Neural cell (in vitro differentiated cells): ENCODE data around the gene LRCH1. TPM values are rescaled to one million over a fixed set of nuclear protein-coding genes. Genes with fewer than 3 reads are reported as not detected.

Experiments used
- H2AFZ ChIP-seq: fragments of 200-600, 300-800 bp; sonication (generic), shearing (Covaris generic); 2 replicates; pipeline ENCODE4 v1.6.0; 2014; ENCODE audit warnings: low read depth, mild to moderate bottlenecking, antibody characterized with exemption, low read length, moderate library complexity
- H3F3A ChIP-seq: fragments of 200-600 bp; shearing (Covaris generic); 2 replicates; pipeline ENCODE4 v1.6.1; 2016; ENCODE audit warnings: mild to moderate bottlenecking, moderate library complexity, mixed read lengths, antibody characterized with exemption, low read length; ENCODE audit not compliant: insufficient read depth, poor library complexity, severe bottlenecking
- H3K27ac ChIP-seq: fragments of 200-600, 300-800 bp; sonication (generic), shearing (Covaris generic); 2 replicates; pipeline ENCODE4 v1.5.1; 2014; ENCODE audit warnings: mild to moderate bottlenecking, low read length, moderate library complexity
- H3K27me3 ChIP-seq: fragments of 300-800, 200-600 bp; sonication (generic), shearing (Covaris generic); 2 replicates; pipeline ENCODE4 v1.6.0; 2014; ENCODE audit warnings: mild to moderate bottlenecking, low read depth, low read length, moderate library complexity; ENCODE audit not compliant: insufficient read depth
- H3K36me3 ChIP-seq: fragments of 300-800, 200-600 bp; sonication (generic), shearing (Covaris generic); 2 replicates; pipeline ENCODE4 v1.5.1; 2014; ENCODE audit warnings: mild to moderate bottlenecking, antibody characterized with exemption, low read length, moderate library complexity; ENCODE audit not compliant: insufficient read depth
- H3K4me2 ChIP-seq: fragments of 300-800, 200-600 bp; sonication (generic), shearing (Covaris generic); 2 replicates; pipeline ENCODE4 v1.6.0; 2014; ENCODE audit warnings: mild to moderate bottlenecking, low read length
- H3K4me3 ChIP-seq: fragments of 300-800, 200-600 bp; sonication (generic), shearing (Covaris generic); 2 replicates; pipeline ENCODE4 v1.5.1; 2014; ENCODE audit warnings: mild to moderate bottlenecking, low read length, moderate library complexity
- H3K79me2 ChIP-seq: fragments of 200-600 bp; shearing (Covaris generic); replicated peaks from 2 replicates; pipeline ENCODE4 v1.6.0; 2014; ENCODE audit warnings: mild to moderate bottlenecking, low read length, moderate library complexity; ENCODE audit not compliant: insufficient read depth
- H3K9ac ChIP-seq: fragments of 300-800, 200-600 bp; sonication (generic), shearing (Covaris generic); 2 replicates; pipeline ENCODE4 v1.6.1; 2016; ENCODE audit warnings: mild to moderate bottlenecking, low read length, mixed read lengths
- H3K9me2 ChIP-seq: fragments of 200-600 bp; shearing (Covaris generic); 2 replicates; pipeline ENCODE4 v1.6.1; 2016; ENCODE audit warnings: mild to moderate bottlenecking, low read length, mixed read lengths; ENCODE audit not compliant: insufficient read depth
- H3K9me3 ChIP-seq: fragments of 200-600, 300-800 bp; sonication (generic), shearing (Covaris generic); 2 replicates; pipeline ENCODE4 v1.6.1; 2016; ENCODE audit warnings: mild to moderate bottlenecking, mixed run types, low read length, moderate library complexity, mixed read lengths
- H4K20me1 ChIP-seq: fragments of 200-600 bp; shearing (Covaris generic); 2 replicates; pipeline ENCODE4 v1.6.1; 2016; ENCODE audit warnings: mild to moderate bottlenecking, mixed run types; ENCODE audit not compliant: insufficient read depth
- EP300 ChIP-seq: fragments of 450-650 bp; conservative IDR thresholded peaks from 2 replicates; pipeline ENCODE4 v1.6.1; 2014; ENCODE audit warnings: antibody characterized with exemption, mild to moderate bottlenecking, moderate library complexity; ENCODE audit not compliant: poor library complexity, severe bottlenecking
- EZH2 ChIP-seq: fragments of 200-600, 300-800 bp; shearing (Covaris generic), sonication (generic); IDR thresholded peaks from 2 replicates; pipeline ENCODE4 v1.6.1; 2014; ENCODE audit warnings: antibody characterized with exemption, low read length, borderline replicate concordance, mild to moderate bottlenecking; ENCODE audit not compliant: insufficient read depth, poor library complexity, severe bottlenecking
- MXI1 ChIP-seq: fragments of 450-650 bp; conservative IDR thresholded peaks from 2 replicates; pipeline ENCODE4 v1.6.1; 2014; ENCODE audit warnings: antibody characterized with exemption, mild to moderate bottlenecking; ENCODE audit not compliant: poor library complexity, severe bottlenecking
- POLR2AphosphoS5 ChIP-seq: IDR thresholded peaks from 2 replicates; pipeline ENCODE4 v1.6.1; 2012
- RAD21 ChIP-seq: fragments of 450-650 bp; conservative IDR thresholded peaks from 2 replicates; pipeline ENCODE4 v1.6.1; 2014; ENCODE audit warnings: antibody characterized with exemption, mild to moderate bottlenecking, moderate library complexity
- SMC3 ChIP-seq: fragments of 450-650 bp; conservative IDR thresholded peaks from 2 replicates; pipeline ENCODE4 v1.6.1; 2014; ENCODE audit warnings: antibody characterized with exemption, mild to moderate bottlenecking, moderate library complexity; ENCODE audit not compliant: poor library complexity
- TAF1 ChIP-seq: IDR thresholded peaks from 2 replicates; pipeline ENCODE4 v1.6.1; 2012; ENCODE audit warnings: low read depth
- polyA plus RNA-seq: library from polyadenylated mRNA; depleted of rRNA; stranded (reverse); fragments of >200 nt; gene quantifications from 2 replicates; pipeline ENCODE4 v1.2.3, GENCODE V29; 2014
- TF ChIP-seq, protein P1 (sequence below): IDR thresholded peaks from 2 replicates; pipeline ENCODE4 v1.6.1; 2012; ENCODE audit warnings: borderline replicate concordance
- TF ChIP-seq, protein P2 (sequence below): fragments of 450-650 bp; IDR thresholded peaks from 2 replicates; pipeline ENCODE4 v1.5.1; 2014; ENCODE audit warnings: antibody characterized with exemption, mild to moderate bottlenecking, moderate library complexity; ENCODE audit not compliant: poor library complexity, severe bottlenecking

Gene LRCH1
- polyA plus RNA-seq, 1 donor from 2014 or later: 15.4 TPM

DNA sequence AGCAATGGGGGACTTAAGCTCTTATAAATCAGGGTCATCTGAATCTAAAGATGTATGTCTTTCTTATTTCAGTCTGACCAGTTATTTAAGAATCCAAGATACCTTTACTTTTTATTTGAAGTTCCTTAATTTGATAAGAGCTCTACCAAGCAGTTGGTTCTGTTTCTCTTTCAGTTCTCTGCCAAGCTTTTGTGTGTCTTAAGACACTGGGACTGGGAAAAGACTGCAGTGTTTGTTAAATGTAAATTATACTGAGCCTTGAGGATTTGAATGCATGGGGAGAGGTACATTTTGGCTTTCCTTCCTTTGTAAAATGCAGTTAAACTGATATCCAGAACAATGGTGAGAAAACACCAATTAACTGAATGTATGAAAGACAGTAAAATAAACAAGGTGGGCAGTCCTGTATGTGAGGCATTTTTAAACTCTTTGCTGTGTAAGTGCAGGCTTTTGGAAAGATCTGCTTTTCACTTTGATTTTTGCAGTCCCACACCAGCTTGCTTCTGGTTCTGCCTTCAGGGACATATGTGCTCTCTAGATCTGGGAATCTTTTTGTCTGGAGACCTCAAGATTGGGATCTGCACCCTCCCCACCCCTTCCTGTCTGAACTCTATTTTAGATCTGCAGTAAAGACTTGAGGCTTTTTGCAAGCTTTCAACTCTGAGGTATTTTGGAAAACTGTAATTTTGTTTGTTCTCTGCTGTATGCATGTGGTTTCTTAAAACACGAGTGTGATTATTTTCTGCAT, 77.6 kb downstream of the LRCH1 start:
- Histone ChIP-seq H3K9me2 (no peaks in the 10 kb centered on the region), H3K4me2 (no peak overlapping the region), H3K79me2 (no peaks in the 10 kb centered on the region), H3K4me3 (no peak overlapping the region), H3K9ac (no peak overlapping the region), H2AFZ (no peak overlapping the region), H4K20me1 (no peaks in the 10 kb centered on the region), H3F3A (no peaks in the 10 kb centered on the region), H3K27me3 (no peaks in the 10 kb centered on the region), H3K36me3 (no peaks in the 10 kb centered on the region), H3K9me3 (no peaks in the 10 kb centered on the region), H3K27ac (no peak overlapping the region)
- TF ChIP-seq RAD21 (no peak), POLR2AphosphoS5 (no peak), TAF1 (no peak), EP300 (no peak), SMC3 (no peak), MXI1 (no peak), EZH2 (no peak)
- TF ChIP-seq, protein P1, sequence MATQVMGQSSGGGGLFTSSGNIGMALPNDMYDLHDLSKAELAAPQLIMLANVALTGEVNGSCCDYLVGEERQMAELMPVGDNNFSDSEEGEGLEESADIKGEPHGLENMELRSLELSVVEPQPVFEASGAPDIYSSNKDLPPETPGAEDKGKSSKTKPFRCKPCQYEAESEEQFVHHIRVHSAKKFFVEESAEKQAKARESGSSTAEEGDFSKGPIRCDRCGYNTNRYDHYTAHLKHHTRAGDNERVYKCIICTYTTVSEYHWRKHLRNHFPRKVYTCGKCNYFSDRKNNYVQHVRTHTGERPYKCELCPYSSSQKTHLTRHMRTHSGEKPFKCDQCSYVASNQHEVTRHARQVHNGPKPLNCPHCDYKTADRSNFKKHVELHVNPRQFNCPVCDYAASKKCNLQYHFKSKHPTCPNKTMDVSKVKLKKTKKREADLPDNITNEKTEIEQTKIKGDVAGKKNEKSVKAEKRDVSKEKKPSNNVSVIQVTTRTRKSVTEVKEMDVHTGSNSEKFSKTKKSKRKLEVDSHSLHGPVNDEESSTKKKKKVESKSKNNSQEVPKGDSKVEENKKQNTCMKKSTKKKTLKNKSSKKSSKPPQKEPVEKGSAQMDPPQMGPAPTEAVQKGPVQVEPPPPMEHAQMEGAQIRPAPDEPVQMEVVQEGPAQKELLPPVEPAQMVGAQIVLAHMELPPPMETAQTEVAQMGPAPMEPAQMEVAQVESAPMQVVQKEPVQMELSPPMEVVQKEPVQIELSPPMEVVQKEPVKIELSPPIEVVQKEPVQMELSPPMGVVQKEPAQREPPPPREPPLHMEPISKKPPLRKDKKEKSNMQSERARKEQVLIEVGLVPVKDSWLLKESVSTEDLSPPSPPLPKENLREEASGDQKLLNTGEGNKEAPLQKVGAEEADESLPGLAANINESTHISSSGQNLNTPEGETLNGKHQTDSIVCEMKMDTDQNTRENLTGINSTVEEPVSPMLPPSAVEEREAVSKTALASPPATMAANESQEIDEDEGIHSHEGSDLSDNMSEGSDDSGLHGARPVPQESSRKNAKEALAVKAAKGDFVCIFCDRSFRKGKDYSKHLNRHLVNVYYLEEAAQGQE: no peak
- TF ChIP-seq, protein P2, sequence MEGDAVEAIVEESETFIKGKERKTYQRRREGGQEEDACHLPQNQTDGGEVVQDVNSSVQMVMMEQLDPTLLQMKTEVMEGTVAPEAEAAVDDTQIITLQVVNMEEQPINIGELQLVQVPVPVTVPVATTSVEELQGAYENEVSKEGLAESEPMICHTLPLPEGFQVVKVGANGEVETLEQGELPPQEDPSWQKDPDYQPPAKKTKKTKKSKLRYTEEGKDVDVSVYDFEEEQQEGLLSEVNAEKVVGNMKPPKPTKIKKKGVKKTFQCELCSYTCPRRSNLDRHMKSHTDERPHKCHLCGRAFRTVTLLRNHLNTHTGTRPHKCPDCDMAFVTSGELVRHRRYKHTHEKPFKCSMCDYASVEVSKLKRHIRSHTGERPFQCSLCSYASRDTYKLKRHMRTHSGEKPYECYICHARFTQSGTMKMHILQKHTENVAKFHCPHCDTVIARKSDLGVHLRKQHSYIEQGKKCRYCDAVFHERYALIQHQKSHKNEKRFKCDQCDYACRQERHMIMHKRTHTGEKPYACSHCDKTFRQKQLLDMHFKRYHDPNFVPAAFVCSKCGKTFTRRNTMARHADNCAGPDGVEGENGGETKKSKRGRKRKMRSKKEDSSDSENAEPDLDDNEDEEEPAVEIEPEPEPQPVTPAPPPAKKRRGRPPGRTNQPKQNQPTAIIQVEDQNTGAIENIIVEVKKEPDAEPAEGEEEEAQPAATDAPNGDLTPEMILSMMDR: no peak

DNA sequence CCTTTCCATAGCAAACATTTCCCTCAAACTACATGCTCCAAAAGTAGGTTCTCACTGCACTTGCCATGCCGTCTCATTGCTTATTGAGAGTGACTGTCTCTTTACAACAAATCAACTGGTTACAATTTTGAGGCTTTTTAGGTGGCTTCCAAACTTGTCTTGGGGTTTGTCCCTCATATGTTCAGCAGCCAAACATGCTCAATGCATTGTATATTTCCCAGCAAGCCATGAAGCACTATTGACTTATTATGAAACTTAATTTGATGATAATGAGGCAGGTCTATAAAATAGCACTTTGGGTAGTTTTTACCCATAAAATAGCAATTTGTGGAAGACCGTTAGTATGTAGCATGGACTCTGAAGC, 78.2 kb downstream of the LRCH1 start:
- Histone ChIP-seq H3K4me3 (no peak overlapping the region), H3K27me3 (no peaks in the 10 kb centered on the region), H3K36me3 (no peaks in the 10 kb centered on the region), H3F3A (no peaks in the 10 kb centered on the region), H2AFZ (no peak overlapping the region), H3K9ac (no peak overlapping the region), H3K9me2 (no peaks in the 10 kb centered on the region), H3K4me2 (no peak overlapping the region), H3K27ac (no peak overlapping the region), H4K20me1 (no peaks in the 10 kb centered on the region), H3K79me2 (no peaks in the 10 kb centered on the region), H3K9me3 (no peaks in the 10 kb centered on the region)
- TF ChIP-seq, protein P1: no peak
- TF ChIP-seq TAF1 (no peak), EZH2 (no peak), SMC3 (no peak)
